H1 (cell line): ENCODE measurements around the gene ADGRL3. TPM values are rescaled to one million over a fixed set of nuclear protein-coding genes. Genes with fewer than 3 reads are reported as not detected.
"Not testable (repeated sequence)": the region's sequence is repeated elsewhere in the genome, so short reads cannot be mapped to it uniquely, and the experiment has no call there.

ENCODE experiments used
- CTCF ChIA-PET: fragments of 300-600 bp; sonication (Branson Sonifier 250); formaldehyde crosslinking; loops from one replicate; lab custom pipeline; 2021; ENCODE audit not compliant: partially characterized antibody; lab: Charles Lee
- POLR2A ChIA-PET: fragments of 300-600 bp; sonication (Branson Sonifier 250); formaldehyde crosslinking; loops from one replicate; lab custom pipeline; 2021; ENCODE audit warnings: inconsistent platforms; ENCODE audit not compliant: partially characterized antibody; lab: Charles Lee
- DNase-seq, 2 experiments: peaks; one replicate each; pipeline versions ENCODE4 v3.0.0 to v3.0.0-alpha.2; 2010 to 2022; ENCODE audit warnings: low spot score in 2 of 2, low read depth in 1 of 2, mixed read lengths in 1 of 2
- FAIRE-seq: peaks from 2 replicates; lab custom pipeline; 2011; peaks lifted over from hg19 to GRCh38; lab: Jason Lieb, UNC
- H2AFZ ChIP-seq: 2 replicates; pipeline ENCODE4 v1.8.1; 2012; ENCODE audit warnings: low read length, inconsistent platforms
- H2AK5ac ChIP-seq: 2 replicates; pipeline ENCODE4 v1.6.1; 2013; ENCODE audit warnings: low read depth, low read length
- H2BK120ac ChIP-seq: replicated peaks from 2 replicates; pipeline ENCODE3; 2013; ENCODE audit warnings: low read depth, low read length, inconsistent platforms
- H2BK12ac ChIP-seq: 2 replicates; pipeline ENCODE4 v1.6.1; 2013; ENCODE audit warnings: low read depth, low read length
- H2BK15ac ChIP-seq: 2 replicates; pipeline ENCODE4 v1.6.1; 2013; ENCODE audit warnings: low read length
- H2BK20ac ChIP-seq: 2 replicates; pipeline ENCODE4 v1.6.1; 2013; ENCODE audit warnings: low read length
- H2BK5ac ChIP-seq: 2 replicates; pipeline ENCODE4 v1.6.1; 2013; ENCODE audit warnings: low read depth, low read length
- H3K14ac ChIP-seq: 2 replicates; pipeline ENCODE4 v1.6.1; 2013; ENCODE audit warnings: inconsistent platforms; ENCODE audit not compliant: insufficient read length
- H3K18ac ChIP-seq: 2 replicates; pipeline ENCODE4 v1.6.1; 2013; ENCODE audit warnings: low read length; ENCODE audit errors: extremely low read depth
- H3K23ac ChIP-seq: 2 replicates; pipeline ENCODE4 v1.6.1; 2013; ENCODE audit warnings: inconsistent platforms; ENCODE audit not compliant: insufficient read length
- H3K23me2 ChIP-seq: 2 replicates; pipeline ENCODE4 v1.6.1; 2013; ENCODE audit warnings: low read depth, low read length
- H3K27ac ChIP-seq: 2 replicates; pipeline ENCODE4 v1.6.1; 2011; ENCODE audit warnings: low read depth, low read length, inconsistent platforms
- H3K27me3 ChIP-seq, 4 experiments: replicated peaks in 1 of 4; 1 replicate in 1 of 4; 2 replicates in 3 of 4; pipeline versions ENCODE4 v1.6.1 to v1.8.1; 2011 to 2013; ENCODE audit warnings: low read length in 3 of 4, mild to moderate bottlenecking in 3 of 4, inconsistent platforms in 2 of 4, mixed read lengths in 2 of 4, moderate library complexity in 1 of 4; ENCODE audit not compliant: control insufficient read depth in 3 of 4, insufficient read depth in 3 of 4; ENCODE audit errors: extremely low read depth in 1 of 4
- H3K36me3 ChIP-seq, 4 experiments: 2 replicates each; pipeline versions ENCODE4 v1.6.1 to v1.8.1; 2011 to 2013; ENCODE audit warnings: mild to moderate bottlenecking in 4 of 4, low read length in 3 of 4, moderate library complexity in 2 of 4, control low read depth in 1 of 4, inconsistent platforms in 1 of 4; ENCODE audit not compliant: insufficient read depth in 4 of 4, control insufficient read depth in 2 of 4
- H3K4ac ChIP-seq: replicated peaks from 2 replicates; pipeline ENCODE3; 2013; ENCODE audit warnings: low read length, low read depth, mixed read lengths, inconsistent platforms; ENCODE audit not compliant: insufficient read length
- H3K4me1 ChIP-seq, 4 experiments: replicated peaks in 1 of 4; 1 replicate in 1 of 4; 2 replicates in 3 of 4; pipeline versions ENCODE4 v1.6.1 to v1.8.1; 2011 to 2013; ENCODE audit warnings: low read length in 3 of 4, inconsistent platforms in 2 of 4, mixed read lengths in 1 of 4; ENCODE audit not compliant: insufficient read depth in 4 of 4, control insufficient read depth in 3 of 4
- H3K4me2 ChIP-seq, 2 experiments: 2 replicates each; pipeline versions ENCODE4 v1.6.1 to v1.8.1; 2011 to 2013; ENCODE audit warnings: low read depth in 2 of 2, low read length in 2 of 2, control low read depth in 1 of 2, inconsistent platforms in 1 of 2, mild to moderate bottlenecking in 1 of 2; ENCODE audit not compliant: insufficient read depth in 1 of 2
- H3K4me3 ChIP-seq, 4 experiments: fragments of 200-600, 300-600 bp in 1 of 4; sonication (generic), shearing (Covaris generic), sonication (Bioruptor Twin) in 1 of 4; 2 replicates each; pipeline versions ENCODE4 v1.5.1 to v1.8.1; 2011 to 2016; ENCODE audit warnings: low read length in 4 of 4, low read depth in 3 of 4, control low read depth in 2 of 4, inconsistent platforms in 2 of 4, mild to moderate bottlenecking in 2 of 4, mixed read lengths in 1 of 4, moderate library complexity in 1 of 4; ENCODE audit not compliant: insufficient read depth in 2 of 4; ENCODE audit errors: extremely low read depth in 1 of 4
- H3K56ac ChIP-seq: replicated peaks from 2 replicates; pipeline ENCODE3; 2013; ENCODE audit warnings: low read depth, mild to moderate bottlenecking, mixed read lengths, low read length, inconsistent platforms; ENCODE audit not compliant: insufficient read length
- H3K79me1 ChIP-seq: 2 replicates; pipeline ENCODE4 v1.6.1; 2013; ENCODE audit warnings: low read depth, low read length, control low read depth
- H3K79me2 ChIP-seq, 2 experiments: 2 replicates each; pipeline versions ENCODE4 v1.6.1 to v1.8.1; 2012 to 2013; ENCODE audit warnings: low read length in 2 of 2, mild to moderate bottlenecking in 2 of 2, inconsistent platforms in 1 of 2; ENCODE audit not compliant: insufficient read depth in 2 of 2, control insufficient read depth in 1 of 2
- H3K9ac ChIP-seq, 4 experiments: replicated peaks in 1 of 4; 1 replicate in 1 of 4; 2 replicates in 3 of 4; pipeline versions ENCODE4 v1.6.1 to v1.8.1; 2011 to 2013; ENCODE audit warnings: low read depth in 3 of 4, low read length in 3 of 4, control low read depth in 2 of 4, mild to moderate bottlenecking in 2 of 4, moderate library complexity in 2 of 4, inconsistent platforms in 1 of 4; ENCODE audit errors: extremely low read depth in 1 of 4
- H3K9me3 ChIP-seq, 2 experiments: 2 replicates each; pipeline versions ENCODE4 v1.6.1 to v1.8.1; 2012 to 2013; ENCODE audit warnings: mild to moderate bottlenecking in 2 of 2, moderate library complexity in 2 of 2, control low read depth in 1 of 2, inconsistent platforms in 1 of 2, low read depth in 1 of 2, low read length in 1 of 2, mixed read lengths in 1 of 2; ENCODE audit not compliant: insufficient read depth in 2 of 2
- H4K20me1 ChIP-seq, 2 experiments: replicated peaks in 1 of 2; 2 replicates each; pipeline versions ENCODE3 to v1.8.1; 2011 to 2013; ENCODE audit warnings: inconsistent platforms in 2 of 2, low read length in 2 of 2, mild to moderate bottlenecking in 1 of 2; ENCODE audit not compliant: insufficient read depth in 2 of 2, control insufficient read depth in 1 of 2
- H4K5ac ChIP-seq: 2 replicates; pipeline ENCODE4 v1.6.1; 2013; ENCODE audit warnings: low read length, low read depth, mixed read lengths, inconsistent platforms; ENCODE audit not compliant: insufficient read length
- H4K8ac ChIP-seq: 2 replicates; pipeline ENCODE4 v1.8.0; 2013; ENCODE audit warnings: mild to moderate bottlenecking, moderate library complexity, low read length, inconsistent platforms; ENCODE audit not compliant: insufficient read depth; ENCODE audit errors: extremely low read depth
- H4K91ac ChIP-seq: replicated peaks from 2 replicates; pipeline ENCODE3; 2013; ENCODE audit warnings: low read length, mixed read lengths, inconsistent platforms; ENCODE audit not compliant: insufficient read length
- BRCA1 ChIP-seq: IDR thresholded peaks from 2 replicates; pipeline ENCODE4 v1.6.1; 2012; ENCODE audit warnings: low read depth, low read length, improper control_type of control experiment
- SIX5 ChIP-seq: IDR thresholded peaks from 2 replicates; pipeline ENCODE4 v1.6.1; 2011; ENCODE audit warnings: mild to moderate bottlenecking, low read depth, low read length
- SP4 ChIP-seq: IDR thresholded peaks from 2 replicates; pipeline ENCODE4 v1.6.1; 2012; ENCODE audit warnings: low read length, inconsistent platforms
- WGBS, 2 experiments: shearing (Covaris generic) in 1 of 2; methylation state at CpG; one replicate each; pipeline versions ENCODE4 v1.1.6 to v1.1.7; 2013 to 2015; ENCODE audit warnings: low lambda C conversion rate in 2 of 2, mixed read lengths in 2 of 2, inconsistent platforms in 1 of 2, low coverage in 1 of 2, missing lambda C conversion rate in 1 of 2; ENCODE audit not compliant: insufficient replicate concordance in 2 of 2, insufficient coverage in 1 of 2, insufficient read length in 1 of 2; ENCODE audit errors: extremely low coverage in 1 of 2, missing lambda C conversion rate in 1 of 2; 5-methylcytosine and 5-hydroxymethylcytosine counted together
- polyA plus RNA-seq, 7 experiments: library from polyadenylated mRNA; depleted of rRNA in 3 of 7; stranded (reverse) in 5 of 7; unstranded in 2 of 7; fragments of >200 nt in 5 of 7; fragments of 200-250 nt in 2 of 7; gene quantifications; 1 replicate in 5 of 7; 2 replicates in 1 of 7; 4 replicates in 1 of 7; pipeline versions ENCODE4 v1.2.1 to v1.2.3, GENCODE V29; 2011 to 2013; ENCODE audit warnings: missing spikeins in 2 of 7, mixed read lengths in 2 of 7
- total RNA-seq: library from RNA; stranded (reverse); fragmentation: NEBNext Ultra II Directional; extraction: Animal tissue kit (Norgen Biotek cat#: 25700); gene quantifications from 2 replicates; pipeline ENCODE4 v1.2.1, GENCODE V29; 2021

Gene ADGRL3
- total and polyA plus RNA-seq, 2 of the 8 experiments (the other 6 are each of a cell fraction or from before 2014, with no cell fraction given): 6.6 to 13.0 TPM

DNA sequence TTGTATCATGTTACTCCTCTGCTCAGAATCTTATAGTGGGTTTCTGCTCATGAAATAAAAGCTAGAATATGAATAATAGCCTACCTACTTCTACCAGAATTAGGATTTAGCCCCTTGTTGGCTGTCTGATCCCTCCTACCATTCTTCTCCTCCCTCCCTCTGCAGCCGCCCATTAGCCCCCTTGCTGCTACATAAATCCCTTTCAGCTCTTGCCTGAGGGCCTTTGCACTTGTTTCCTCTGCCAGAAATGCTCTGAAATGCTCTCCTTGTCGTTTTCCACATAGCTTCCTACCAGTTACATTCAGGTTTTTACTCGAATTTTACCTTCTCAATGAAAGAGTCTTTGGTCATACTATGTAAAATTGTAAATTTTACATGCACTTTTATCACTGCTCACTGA lies 159.2 kb downstream of the ADGRL3 start:
- FAIRE-seq: no peak
- Histone ChIP-seq H3K4me3 (no peak overlapping the region), H2BK5ac (no peak overlapping the region)

DNA sequence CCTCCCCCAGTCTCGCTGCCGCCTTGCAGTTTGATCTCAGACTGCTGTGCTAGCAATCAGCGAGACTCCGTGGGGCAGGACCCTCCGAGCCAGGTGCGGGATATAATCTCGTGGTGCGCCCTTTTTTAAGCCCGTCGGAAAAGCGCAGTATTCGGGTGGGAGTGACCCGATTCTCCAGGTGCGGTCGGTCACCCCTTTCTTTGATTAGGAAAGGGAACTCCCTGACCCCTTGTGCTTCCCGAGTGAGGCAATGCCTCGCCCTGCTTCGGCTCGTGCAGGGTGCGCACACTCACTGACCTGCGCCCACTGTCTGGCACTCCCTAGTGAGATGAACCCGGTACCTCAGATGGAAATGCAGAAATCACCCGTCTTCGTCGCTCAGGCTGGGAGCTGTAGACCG lies 172.7 kb downstream of the ADGRL3 start:
- H3K23ac ChIP-seq: not testable (repeated sequence)

More for the DNA sequence above, 159.2 kb downstream of the ADGRL3 start:
- H3K23me2 ChIP-seq: no peaks in the 10 kb centered on the region
- ChIA-PET CTCF (no interaction called here), POLR2A (no interaction called here)
- no peaks in the 10 kb centered on the region for H4K20me1 ChIP-seq
- no peak overlapping the region for H4K5ac ChIP-seq
- H2BK120ac ChIP-seq: no peak overlapping the region
- no peaks in the 10 kb centered on the region for H3K36me3 ChIP-seq
- H3K56ac ChIP-seq: no peak overlapping the region
- no peak overlapping the region for H3K9ac ChIP-seq
- H3K27ac ChIP-seq: no peak overlapping the region
- no peak for DNase-seq
- no peak overlapping the region for H3K4ac ChIP-seq
- WGBS, 2 experiments: 81% methylated on average over 3 of the region's 3 CpGs; no CpG with 5 or more reads in 1 of the 2 experiments
- H3K4me1 ChIP-seq: no peaks in the 10 kb centered on the region
- H2AK5ac ChIP-seq: no peak overlapping the region
- H2BK15ac ChIP-seq: no peak overlapping the region
- H3K79me2 ChIP-seq: no peaks in the 10 kb centered on the region
- H3K23ac ChIP-seq: no peak overlapping the region
- H3K79me1 ChIP-seq: no peaks in the 10 kb centered on the region
- no peak overlapping the region for H4K91ac ChIP-seq
- no peak overlapping the region for H2AFZ ChIP-seq
- H3K9me3 ChIP-seq: no peaks in the 10 kb centered on the region
- no peak overlapping the region for H3K4me2 ChIP-seq
- H4K8ac ChIP-seq: no peak overlapping the region
- no peaks in the 10 kb centered on the region for H3K27me3 ChIP-seq
- no peak overlapping the region for H3K14ac ChIP-seq
- TF ChIP-seq BRCA1 (no peak), SP4 (no peak), SIX5 (no peak)
- no peak overlapping the region for H2BK20ac ChIP-seq
- no peak overlapping the region for H2BK12ac ChIP-seq
- H3K18ac ChIP-seq: no peak overlapping the region

More for the DNA sequence above, 172.7 kb downstream of the ADGRL3 start:
- H3K14ac ChIP-seq, H4K8ac ChIP-seq, H3K4ac ChIP-seq, H2BK12ac ChIP-seq, H4K91ac ChIP-seq, H3K4me3 ChIP-seq, H3K9ac ChIP-seq, H2BK15ac ChIP-seq, DNase-seq, H2AFZ ChIP-seq, H3K18ac ChIP-seq, H3K4me1 ChIP-seq, CTCF ChIA-PET, FAIRE-seq, H3K27ac ChIP-seq, H4K5ac ChIP-seq, H3K27me3 ChIP-seq, H2BK5ac ChIP-seq, H3K4me2 ChIP-seq, H3K79me1 ChIP-seq, H4K20me1 ChIP-seq, H2BK20ac ChIP-seq, H2BK120ac ChIP-seq, H3K56ac ChIP-seq, H3K9me3 ChIP-seq, H3K79me2 ChIP-seq, H2AK5ac ChIP-seq, H3K36me3 ChIP-seq, H3K23me2 ChIP-seq: not testable (repeated sequence)
- POLR2A ChIA-PET: interaction anchor here (0.8 kb wide), 2 partner anchors 23 to 172 kb away, joined by 3 read pairs; partner anchors contain the start of gene ADGRL3
- WGBS, 2 experiments: 92% methylated on average over 21 of the region's 26 CpGs; no CpG with 5 or more reads in 1 of the 2 experiments
